Measurements from ENCODE around the gene ARHGAP44. TPM values are rescaled to one million over a fixed set of nuclear protein-coding genes. Genes with fewer than 3 reads are reported as not detected.

ARHGAP44 gene
- polyA plus RNA-seq: 1 to 10 TPM; 2.2 to 5.1 (median 2.8) TPM

GRCh38 chr17:12789481-12790248, at the start of gene ARHGAP44:
TSS of gene ARHGAP44 (plus strand) at chr17:12789498. CDS start at chr17:12789839, 341 bp downstream.
- H3K27ac ChIP-seq (ENCODE audit: low read depth, low read length): no peak within 1 kb of the TSS
- WGBS, 3 donors: 0 to 1% (median 1%) methylated on average over 62 to 81 of the region's 86 CpGs

- WGBS, 3 donors: 59 to 76% (median 73%) methylated on average over 4 of the region's 4 CpGs
- H3K27ac ChIP-seq (ENCODE audit: low read depth, low read length): no peak overlapping the region
Observed at GRCh38 chr17:12739500-12739899, 49.8 kb upstream of the ARHGAP44 start.

- WGBS, 3 donors: 53 to 74% (median 74%) methylated on average over 3 of the region's 3 CpGs
- H3K27ac ChIP-seq (ENCODE audit: low read depth, low read length): no peak overlapping the region
Observed at GRCh38 chr17:12743046-12743445, 46.3 kb upstream of the ARHGAP44 start.

DNA sequence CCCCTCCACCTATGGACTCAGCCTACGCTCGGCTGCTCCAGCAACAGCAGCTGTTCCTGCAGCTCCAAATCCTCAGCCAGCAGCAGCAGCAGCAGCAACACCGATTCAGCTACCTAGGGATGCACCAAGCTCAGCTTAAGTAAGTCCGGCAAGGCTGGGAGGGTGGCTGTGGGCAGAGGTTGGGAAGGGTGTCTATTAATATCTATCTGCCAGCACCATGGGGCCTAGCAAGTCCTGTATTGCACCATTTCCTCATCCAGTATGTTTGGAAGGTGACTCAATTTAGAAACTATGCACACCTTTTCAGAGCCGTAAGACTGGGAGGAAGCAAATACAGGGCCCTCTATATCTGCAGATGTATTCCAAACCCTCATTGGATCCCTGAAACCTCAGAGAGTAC, 45.0 kb upstream of the ARHGAP44 start:
- 84 to 86% (median 84%) methylated on average over 5 of the region's 5 CpGs for WGBS, 3 donors
- no peak overlapping the region for H3K27ac ChIP-seq (ENCODE audit: low read depth, low read length)

DNA sequence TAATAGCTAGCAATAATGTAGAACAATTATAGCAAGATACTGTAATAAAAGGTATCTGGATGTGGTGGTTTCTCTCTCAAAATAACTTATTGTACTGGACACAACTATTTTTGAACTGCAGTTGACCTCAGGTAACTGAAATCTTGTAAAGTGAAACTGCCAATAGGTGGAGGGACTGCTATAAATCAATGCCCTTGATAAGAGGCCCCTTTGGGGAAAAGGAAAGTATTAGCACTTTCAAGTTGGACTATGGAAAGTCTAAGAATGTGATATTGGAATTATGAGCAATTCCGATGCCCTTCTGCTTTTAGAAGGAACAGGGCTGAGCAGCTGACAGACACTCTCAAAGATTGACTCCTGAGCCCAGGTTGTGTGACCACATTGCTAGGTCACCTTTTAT, 44.5 kb upstream of the ARHGAP44 start:
- H3K27ac ChIP-seq (ENCODE audit: low read depth, low read length): no peak overlapping the region

GRCh38 chr17:12745486-12745885, 43.8 kb upstream of the ARHGAP44 start:
- H3K27ac ChIP-seq (ENCODE audit: low read depth, low read length): no peak overlapping the region
- 80 to 85% (median 82%) methylated on average over 7 of the region's 7 CpGs for WGBS, 3 donors

More for the DNA sequence above, 44.5 kb upstream of the ARHGAP44 start:
- WGBS, 3 donors: 81 to 93% (median 91%) methylated on average over 1 of the region's 1 CpG

GRCh38 chr17:12756786-12757185, 32.5 kb upstream of the ARHGAP44 start:
- no peak overlapping the region for H3K27ac ChIP-seq (ENCODE audit: low read depth, low read length)

- no peak overlapping the region for H3K27ac ChIP-seq (ENCODE audit: low read depth, low read length)
- WGBS, 3 donors: 44 to 89% (median 61%) methylated on average over 2 of the region's 2 CpGs
Observed at GRCh38 chr17:12759090-12759489, 30.2 kb upstream of the ARHGAP44 start.

DNA sequence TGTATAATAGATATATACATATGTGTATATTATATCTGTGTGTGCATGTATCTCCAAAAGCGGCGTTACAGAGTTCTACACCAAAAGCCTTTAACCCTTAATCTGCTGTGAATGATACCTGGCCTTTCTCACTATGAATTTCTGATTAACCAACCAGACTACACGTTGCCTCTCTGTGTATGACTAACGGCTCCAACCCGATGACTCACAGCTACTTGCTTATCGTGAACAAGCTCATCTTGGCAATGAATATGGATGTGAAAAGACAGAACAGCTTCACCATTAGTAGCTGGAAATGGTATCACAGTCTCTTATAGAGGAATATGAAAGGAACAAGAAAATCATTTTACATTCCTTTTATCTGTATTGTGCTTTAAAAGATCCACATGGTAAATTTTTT, 23.8 kb upstream of the ARHGAP44 start:
- 51 to 57% (median 53%) methylated on average over 6 of the region's 6 CpGs for WGBS, 3 donors
- H3K27ac ChIP-seq (ENCODE audit: low read depth, low read length): no peak overlapping the region

DNA sequence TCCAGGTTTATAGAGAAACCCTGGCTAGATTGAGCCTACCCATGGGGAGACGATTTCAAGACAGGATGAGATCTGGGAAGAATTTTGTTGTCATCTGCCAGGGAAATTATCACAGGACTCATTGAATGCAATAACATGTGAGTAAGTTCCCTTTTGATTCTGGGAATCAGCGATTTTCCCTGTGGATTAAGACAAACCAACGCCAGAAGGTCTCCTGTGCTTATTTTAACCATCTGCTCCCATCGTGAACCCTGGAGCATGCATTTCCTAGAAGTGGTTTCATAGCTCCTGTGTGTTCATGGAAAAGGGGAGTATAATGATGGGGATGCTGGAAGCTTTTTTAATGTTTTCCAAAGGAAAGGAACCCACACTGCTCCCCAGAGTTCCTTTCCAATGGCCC, 21.0 kb upstream of the ARHGAP44 start:
- 59 to 71% (median 66%) methylated on average over 4 of the region's 4 CpGs for WGBS, 3 donors
- H3K27ac ChIP-seq (ENCODE audit: low read depth, low read length): no peak overlapping the region

GRCh38 chr17:12769981-12770380, 19.3 kb upstream of the ARHGAP44 start:
- no peak overlapping the region for H3K27ac ChIP-seq (ENCODE audit: low read depth, low read length)
- 92 to 96% (median 94%) methylated on average over 6 of the region's 6 CpGs for WGBS, 3 donors

DNA sequence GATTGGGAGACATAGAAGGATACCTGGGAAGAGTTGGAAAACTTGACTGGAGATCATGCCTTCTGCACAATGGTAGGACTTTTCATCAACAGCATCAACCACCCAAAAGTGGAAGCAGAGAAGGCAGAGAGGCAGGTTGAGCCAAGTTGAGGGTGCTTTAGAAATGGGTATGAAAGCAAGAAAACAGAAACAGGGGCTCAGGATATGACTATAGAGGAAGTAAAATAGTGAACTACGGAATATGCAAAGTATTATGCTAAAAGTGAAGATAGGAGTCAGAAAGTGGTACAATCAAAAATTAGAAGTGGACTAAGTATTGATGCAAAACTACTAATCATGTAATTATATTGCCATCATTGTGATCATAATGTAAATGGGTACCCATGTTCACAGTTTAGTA, 16.1 kb upstream of the ARHGAP44 start:
- no peak overlapping the region for H3K27ac ChIP-seq (ENCODE audit: low read depth, low read length)
- 66 to 77% (median 69%) methylated on average over 1 of the region's 1 CpG for WGBS, 3 donors

GRCh38 chr17:12789075-12789480, 220 bp upstream of the ARHGAP44 start:
- 1% methylated on average over 16 of the region's 16 CpGs for WGBS, 3 donors
- H3K27ac ChIP-seq (ENCODE audit: low read depth, low read length): no peak overlapping the region

GRCh38 chr17:12790249-12791106, 1.2 kb downstream of the ARHGAP44 start:
- no peak overlapping the region for H3K27ac ChIP-seq (ENCODE audit: low read depth, low read length)
- WGBS, 3 donors: 16 to 24% (median 22%) methylated on average over 27 of the region's 27 CpGs

- no peak overlapping the region for H3K27ac ChIP-seq (ENCODE audit: low read depth, low read length)
- WGBS, 3 donors: 56 to 78% (median 56%) methylated on average over 6 of the region's 6 CpGs
Observed at GRCh38 chr17:12794919-12795532, 5.7 kb downstream of the ARHGAP44 start.

DNA sequence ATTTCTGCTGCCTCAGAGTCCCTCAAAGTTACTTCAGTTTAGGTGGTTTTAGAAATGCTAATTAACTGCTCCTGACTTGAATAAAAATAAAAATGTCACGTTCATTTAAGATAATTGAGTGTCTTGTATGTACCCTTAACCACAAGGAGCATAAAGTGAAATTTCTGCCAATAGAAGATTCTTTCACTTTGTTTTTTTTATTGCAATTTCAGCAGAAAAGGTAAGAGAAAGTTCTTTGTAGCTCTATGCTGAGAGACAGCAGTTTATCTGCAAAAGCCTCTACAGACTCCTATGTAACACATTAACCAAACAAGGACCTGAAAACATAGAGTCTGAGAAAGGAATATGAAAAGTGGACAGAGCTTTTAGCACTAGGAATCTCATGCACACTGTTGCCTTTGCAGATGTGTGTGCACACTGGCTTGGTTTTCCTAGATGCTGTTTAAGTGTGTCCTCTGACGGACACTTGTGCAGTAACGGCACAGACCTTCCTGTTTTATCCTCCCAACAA, 11.6 kb downstream of the ARHGAP44 start:
- H3K27ac ChIP-seq (ENCODE audit: low read depth, low read length): no peak overlapping the region
- 60 to 67% (median 66%) methylated on average over 3 of the region's 3 CpGs for WGBS, 3 donors

DNA sequence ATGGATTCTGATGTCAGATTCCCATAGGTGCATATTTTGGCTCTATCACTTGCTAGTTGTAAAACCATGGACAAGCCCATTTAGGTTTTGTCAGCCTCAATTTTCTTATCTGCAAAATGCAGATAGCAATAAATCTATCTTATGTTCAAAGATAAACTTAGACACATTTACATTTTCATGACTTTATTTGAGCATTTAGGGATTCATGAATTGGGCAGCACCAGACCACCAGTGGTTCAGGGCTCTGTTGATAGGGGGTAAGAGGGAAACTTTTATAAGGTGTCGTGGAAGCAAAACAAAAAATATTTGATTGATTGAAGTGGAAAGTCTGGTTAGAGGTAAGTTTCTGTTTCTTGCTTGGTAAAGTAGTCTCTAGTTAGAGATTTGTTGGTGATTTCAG, 17.3 kb downstream of the ARHGAP44 start:
- 81 to 95% (median 91%) methylated on average over 1 of the region's 1 CpG for WGBS, 3 donors
- H3K27ac ChIP-seq (ENCODE audit: low read depth, low read length): no peak overlapping the region

DNA sequence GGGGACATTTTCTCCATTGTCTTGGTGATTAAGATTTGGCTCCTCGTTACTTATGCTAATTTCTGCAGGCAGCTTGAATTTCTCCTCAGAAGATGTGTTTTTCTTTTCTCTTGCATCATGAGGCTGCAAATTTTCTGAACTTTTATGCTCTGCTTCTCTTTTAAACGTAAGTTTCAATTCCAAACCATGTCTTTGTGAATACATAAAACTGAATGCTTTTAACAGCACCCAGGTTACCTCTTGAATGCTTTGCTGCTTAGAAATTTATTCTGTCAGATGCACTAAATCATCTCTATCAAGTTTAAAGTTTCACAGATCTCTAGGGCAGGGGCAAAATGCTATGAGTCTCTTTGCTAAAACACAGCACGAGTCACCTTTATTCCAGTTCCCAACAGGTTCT, 19.4 kb downstream of the ARHGAP44 start:
- H3K27ac ChIP-seq (ENCODE audit: low read depth, low read length): no peak overlapping the region
- 83 to 91% (median 89%) methylated on average over 3 of the region's 3 CpGs for WGBS, 3 donors

DNA sequence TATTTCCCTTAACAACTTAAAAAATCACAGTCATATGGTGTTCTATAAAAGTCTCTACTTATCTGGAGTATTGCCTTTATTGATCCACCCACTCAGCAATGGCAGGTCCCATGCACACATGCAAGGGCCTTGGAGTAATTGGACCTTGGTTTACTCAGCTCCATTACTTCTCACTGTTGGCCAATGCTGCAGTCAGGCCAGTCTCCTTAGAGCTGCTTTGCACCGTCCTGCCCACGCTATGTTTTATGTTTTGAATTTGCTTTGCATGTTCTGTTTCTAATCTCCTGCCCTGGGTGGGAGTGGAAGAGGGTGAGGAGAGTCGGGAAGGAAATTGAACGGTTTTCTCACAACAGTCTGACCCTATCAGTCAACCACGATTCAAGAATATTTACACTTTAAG, 23.6 kb downstream of the ARHGAP44 start:
- no peak overlapping the region for H3K27ac ChIP-seq (ENCODE audit: low read depth, low read length)
- 25 to 59% (median 55%) methylated on average over 5 of the region's 5 CpGs for WGBS, 3 donors
